ENCODE measurements around the gene CST3.
A peak's percentile ranks its signal among the peaks of the same experiment; 100 is the strongest.
"Not testable (repeated sequence)": the region's sequence is repeated elsewhere in the genome, so short reads cannot be mapped to it uniquely, and the experiment has no call there.

Gene CST3

DNA sequence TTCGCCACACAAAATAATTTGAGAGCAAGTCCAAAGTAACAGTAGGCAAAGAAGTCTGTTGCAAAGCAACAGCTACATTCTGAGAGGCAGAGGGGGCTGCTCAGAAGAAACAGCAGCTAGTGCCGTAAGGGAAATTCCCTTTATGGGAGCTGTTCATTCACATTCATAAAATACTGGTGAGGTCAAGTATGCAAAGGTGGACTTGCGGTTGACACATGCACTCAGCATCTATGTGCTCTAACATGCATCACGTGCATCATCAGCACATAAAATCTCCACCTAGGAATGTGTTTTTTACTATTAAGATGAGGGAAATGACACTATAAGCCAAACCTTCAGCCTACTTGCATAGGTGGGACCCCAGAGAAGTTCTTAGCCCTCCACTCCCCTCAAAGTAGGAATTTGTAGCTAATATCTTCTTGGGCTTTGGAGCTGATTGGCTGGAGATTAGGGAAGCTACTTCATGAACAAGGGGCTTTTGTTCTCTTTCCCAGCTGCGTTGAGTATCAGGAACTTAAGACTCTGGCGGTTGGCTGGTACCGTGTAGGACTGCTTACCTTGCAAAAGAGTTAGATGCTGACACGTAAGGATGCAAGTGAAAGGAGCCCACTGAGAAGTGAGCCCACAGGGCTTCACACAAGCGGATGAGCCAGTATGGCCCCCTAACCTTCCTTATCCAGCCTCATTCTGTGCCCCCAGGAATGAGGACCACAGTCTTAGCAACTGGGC lies 12.4 kb downstream of the CST3 start:
- DNase-seq, result no peak

- no peak for DNase-seq
These were observed 13.4 kb downstream of the CST3 start for GRCh38 chr20:23624324-23624691.

- DNase-seq, result no peak
These were observed 14.0 kb downstream of the CST3 start for GRCh38 chr20:23623666-23624323.

DNA sequence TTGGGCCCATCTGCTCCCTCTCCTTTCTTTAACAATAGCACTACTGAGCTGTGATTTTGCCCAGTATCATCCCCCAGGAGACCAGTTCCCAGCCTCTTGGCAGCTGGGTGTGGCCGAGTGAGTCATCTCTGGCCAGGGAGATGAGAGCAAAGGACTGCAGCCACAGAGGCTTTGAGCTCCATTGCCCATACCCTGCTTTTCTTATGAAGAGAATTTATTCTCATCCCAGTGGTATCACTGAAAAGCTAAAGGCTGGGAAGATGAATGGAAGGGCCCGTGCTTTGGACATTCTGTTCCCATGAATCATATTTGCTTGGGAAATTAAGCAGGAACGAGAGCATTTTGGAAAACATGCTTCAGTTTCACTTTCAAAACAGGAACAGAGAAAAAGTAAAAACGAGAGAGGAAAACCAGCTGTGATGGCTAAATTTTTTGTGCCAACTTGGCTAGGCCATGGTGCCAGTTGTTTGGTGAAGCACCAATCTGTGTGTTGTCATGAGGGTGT lies 14.9 kb downstream of the CST3 start:
- DNase-seq, result no peak

- not testable (repeated sequence) for DNase-seq
These were observed 15.4 kb downstream of the CST3 start for GRCh38 chr20:23622401-23622800.

DNA sequence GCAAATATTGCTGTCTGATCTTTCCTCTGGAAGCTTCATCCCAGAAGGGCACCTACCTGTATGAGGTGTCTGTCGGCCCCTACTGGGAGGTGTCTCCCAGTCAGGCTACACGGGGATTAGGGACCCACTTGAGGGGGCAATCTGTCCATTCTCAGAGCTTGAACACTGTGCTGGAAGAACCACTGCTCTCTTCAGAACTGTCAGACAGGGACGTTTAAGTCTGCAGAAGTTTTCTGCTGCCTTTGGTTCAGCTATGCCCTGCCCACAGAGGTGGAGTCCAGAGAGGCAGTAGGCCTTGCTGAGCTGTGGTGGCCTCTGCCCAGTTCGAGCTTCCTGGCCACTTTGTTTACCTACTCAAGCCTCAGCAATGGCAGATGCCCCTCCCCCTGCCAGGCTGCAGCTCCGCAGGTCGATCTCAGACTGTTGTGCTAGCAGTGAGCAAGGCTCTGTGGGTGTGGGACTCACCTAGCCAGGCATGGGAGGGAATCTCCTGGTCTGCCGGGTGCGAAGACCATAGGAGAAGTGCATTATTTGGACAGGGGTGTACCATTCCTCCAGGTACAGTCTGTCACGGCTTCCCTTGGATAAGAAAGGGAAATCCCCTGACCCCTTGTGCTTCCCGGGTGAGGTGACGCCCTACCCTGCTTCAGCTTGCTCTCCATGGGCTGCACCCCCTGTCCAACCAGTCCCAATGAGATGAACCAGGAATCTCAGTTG lies 16.9 kb downstream of the CST3 start:
- DNase-seq, result not testable (repeated sequence)

DNA sequence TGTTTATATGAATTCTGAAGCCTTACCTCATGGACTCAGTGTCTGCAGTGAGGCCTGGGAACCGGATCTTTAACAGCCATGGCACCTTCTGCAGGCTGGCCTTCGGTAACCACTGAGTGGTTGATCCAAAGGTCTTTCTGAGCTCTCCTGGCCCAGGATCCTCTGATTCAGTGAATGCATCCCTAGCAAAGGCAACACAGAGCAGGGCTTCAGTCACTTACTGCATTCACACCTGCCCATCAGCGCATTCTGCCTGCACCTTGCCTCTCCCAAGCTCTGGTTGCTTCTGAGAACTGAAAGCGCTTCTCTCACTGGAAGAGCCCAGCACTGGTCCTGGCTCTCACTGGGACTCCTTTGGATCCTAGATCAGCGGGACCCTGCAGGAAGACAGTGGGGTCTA lies 23.6 kb downstream of the CST3 start:
- DNase-seq, result no peak

- no peak for DNase-seq
These were observed 24.1 kb downstream of the CST3 start for GRCh38 chr20:23613676-23614075.

DNA sequence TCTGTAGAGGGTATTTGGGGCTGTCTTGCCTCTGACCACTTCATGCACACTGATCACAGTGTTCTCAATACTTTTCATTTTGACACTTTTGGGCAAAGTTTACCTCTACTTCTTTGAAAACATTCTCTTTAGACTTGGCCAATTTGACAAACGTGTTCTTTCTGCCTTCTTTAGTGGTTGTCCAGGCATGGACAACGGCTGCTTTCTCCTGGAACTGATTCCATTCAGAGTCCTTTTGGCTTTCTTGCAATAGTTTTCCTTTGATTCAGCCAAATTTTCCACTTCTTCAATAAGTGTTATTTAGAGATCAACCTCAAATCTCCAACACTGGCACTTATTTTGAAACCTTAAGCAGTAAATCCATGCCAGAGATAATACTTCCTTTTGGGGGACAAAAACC lies 25.4 kb downstream of the CST3 start:
- DNase-seq, result no peak

DNA sequence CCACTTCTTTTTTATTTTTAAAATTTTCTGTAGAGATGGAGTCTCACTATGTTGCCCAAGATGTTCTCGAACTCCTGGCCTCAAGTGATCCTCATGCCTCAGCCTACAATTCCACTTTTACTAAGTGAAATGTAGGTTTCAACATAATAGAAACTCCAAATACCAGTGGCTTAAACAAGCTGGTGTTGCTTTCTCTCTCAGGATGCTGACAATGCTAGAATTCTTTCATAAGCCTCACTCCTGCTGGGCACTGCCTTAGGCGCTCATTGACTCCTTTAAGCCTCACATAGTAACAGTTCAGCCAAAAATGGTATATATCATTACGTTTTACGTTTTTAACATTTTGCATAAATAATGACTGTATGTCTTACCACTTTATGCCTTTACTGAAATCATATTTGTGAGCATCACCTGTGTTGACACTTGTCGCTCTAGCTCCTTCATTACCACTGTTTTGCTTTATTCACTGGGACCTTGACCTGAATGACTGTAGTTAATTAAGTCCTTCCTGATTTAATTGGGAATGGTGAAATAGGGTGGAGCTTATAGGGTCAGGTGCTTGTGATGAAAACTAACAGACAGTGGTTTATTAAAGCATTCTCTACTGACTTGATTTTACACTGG lies 28.2 kb downstream of the CST3 start:
- no peak for DNase-seq

DNA sequence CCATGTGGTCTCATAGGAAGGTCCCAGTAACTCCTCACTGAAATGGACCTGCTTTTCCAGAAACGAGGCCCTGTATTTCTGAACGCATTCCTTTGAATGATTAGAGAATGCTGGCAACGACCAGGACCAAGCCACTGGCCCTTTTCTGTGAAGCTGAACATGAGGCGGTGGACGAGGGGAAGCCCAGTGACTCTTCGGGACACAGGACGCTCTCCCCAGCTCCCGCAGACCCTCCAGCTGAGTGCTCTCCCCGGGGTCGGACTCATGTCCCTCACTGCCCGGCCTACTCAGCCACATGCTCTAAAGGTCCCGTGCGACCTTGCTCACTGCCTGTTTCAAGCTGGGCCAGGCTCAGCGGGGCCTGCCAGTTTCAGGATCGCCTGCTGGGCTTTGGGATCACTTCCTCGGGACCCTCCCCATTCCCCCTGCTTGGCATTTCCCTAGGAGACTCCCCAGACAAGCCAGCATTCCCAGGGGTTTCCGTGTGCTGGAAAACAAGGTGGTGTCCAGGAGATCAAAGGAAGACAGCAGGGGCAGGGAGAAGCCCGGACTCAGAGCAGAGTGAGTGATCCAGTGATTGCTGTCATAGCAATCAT lies 29.4 kb downstream of the CST3 start:
- DNase-seq, result no peak

DNA sequence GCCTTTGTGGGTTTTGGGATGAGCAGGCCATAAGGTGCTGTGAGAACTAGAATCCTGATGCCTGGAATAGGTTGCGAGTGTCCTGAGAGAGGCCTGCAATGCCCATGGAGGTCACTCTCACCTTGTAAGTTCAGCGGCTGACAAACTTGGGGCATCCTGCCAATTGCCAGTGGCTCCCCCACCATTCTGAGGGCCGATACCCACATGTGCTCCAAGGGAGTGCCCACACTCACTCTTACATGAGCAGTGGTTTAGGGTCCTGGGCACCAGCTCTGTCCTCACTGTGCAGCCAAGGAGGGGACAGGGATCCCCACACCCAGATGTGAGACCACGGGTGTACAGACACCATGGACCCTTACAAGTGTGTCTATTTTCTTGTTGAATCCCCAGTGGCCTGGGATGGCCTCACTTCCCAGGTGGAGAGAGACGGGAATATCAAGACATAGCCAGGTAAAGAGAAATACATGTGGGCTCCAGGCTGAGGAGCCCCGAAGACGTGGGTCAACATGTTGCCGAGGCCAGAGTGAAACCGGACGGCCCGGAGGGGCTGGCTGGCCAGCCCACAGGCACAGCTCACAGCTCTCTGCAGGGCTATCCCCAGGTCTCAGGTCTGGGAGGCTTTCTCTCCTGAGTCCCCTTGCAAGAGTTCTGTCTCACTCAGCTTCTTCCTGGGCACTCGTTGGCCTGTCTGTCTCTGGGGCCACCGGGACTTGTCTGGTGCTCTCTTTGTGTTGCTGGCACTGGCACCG lies 30.1 kb downstream of the CST3 start:
- DNase-seq, result no peak

DNA sequence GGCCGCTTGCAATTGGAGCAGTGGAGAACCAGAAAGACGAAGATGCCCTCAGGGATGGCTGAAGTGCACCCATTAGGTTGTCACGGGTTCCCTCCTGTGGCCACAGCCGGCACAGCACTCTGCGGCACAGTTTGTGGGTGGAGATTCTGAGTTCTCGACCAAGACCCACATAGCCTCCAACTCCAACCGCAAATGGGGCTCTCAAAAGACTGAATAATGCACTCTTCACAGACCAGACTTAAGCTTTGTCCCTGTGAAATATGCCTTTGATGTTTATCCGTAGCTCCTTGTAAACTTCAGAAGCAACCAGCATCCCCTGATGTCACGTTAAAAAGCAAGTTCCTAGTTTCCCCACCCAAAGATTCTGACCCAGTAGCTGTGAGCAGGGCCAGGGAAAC lies 31.1 kb downstream of the CST3 start:
- DNase-seq, result peak; percentile 83 to 87

DNA sequence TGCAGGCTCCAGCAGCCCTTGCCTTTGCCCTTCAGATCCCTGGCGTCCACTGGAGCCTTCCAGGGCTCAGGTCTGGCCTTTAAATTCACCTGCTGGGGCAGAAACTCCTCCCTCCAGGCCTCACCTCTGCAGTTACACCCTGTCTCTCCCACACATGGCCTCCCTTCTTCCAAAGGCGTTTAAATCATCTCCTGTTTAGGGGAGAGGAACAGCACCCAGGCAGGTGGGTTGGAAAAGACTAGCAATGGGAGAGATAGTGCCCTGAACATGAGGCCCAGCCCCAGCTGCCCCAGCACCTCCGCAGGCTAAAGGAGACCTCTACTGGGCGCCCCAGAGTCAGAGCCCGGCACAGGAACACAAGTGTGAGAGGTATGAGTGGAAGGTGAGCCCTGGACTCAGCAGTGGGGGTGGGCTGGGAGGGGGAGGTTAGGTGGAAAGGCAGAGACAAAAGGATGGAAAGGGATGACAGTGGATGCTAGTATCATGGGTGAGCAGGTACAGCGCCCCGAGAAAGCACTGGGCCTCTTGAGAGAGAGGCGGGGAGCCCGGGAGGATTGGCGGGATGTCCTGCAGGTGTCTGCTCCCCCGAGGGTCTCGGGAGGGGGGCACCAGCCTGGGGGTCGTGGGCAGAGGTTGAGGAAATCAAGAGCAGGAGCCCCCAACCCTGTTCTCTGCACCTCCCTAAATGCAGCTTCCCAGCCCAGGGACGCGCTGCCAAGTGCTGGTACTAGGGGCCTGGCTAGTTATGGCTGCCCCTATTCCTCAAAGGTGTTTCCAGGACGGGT lies 31.7 kb downstream of the CST3 start, which contains the start of gene CST9:
CST9 (minus strand) TSS at position 51 of the 785 bp plus-strand sequence. CDS start 53 bp downstream, outside the sequence.
- no peak for DNase-seq

DNA sequence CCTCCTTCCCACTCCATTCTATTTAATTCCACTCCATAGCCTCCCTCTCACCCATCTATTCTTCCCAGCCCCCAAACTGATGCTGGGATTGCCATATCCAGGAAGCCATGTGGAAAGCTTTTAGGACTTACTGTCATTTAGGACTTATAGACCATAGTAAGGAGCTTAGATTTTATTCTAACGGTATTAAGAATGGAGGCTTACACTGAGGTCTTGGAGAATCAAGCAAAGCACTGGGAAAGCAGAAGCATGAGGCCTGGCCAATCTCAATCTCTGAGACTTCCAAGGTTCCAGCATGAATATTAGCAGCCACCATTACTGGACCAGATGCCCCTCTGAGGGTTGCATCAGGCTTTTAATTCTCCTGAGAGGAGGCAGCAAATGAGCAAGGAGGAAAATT lies 33.4 kb downstream of the CST3 start:
- DNase-seq, result no peak

GRCh38 chr20:23603321-23603720 lies 34.4 kb downstream of the CST3 start:
- no peak for DNase-seq

DNA sequence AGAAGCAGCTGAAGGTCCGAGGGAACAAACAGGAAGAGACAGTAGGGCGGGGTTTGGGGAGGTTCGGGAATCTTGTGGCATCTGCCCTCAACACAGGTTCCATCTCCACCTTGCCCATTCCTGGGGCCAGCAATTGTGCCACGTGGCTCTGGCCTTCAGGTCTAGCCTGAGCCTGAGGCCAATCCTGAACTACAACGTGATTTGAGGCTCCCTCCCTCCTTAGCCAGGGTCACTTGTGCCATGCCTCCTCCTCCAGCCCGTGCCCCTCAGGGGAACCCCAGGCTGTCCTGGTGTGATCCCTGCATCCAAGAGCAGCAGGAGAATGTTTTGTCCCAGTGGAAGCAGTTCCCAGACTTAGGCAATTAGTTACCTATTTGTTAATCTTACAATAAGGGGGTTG lies 35.1 kb downstream of the CST3 start:
- no peak for DNase-seq

DNA sequence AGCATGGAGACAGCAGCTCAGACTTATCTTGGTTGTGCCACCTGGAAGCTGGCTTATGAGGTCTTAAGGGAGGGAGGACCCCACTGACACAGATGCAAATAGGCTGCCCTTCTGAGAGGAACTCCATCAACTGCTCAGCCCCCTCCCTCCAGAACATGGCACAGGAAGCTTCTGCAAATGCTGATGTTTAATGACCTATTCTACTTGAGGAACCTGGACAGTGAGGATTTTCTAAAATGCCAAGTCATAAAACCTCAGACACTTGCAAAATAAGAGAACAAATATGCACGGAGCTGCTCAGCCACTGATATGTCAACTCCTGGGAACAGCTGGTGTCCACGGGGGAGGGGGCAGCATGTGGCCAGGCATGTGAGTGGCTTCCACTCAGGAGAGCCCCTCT lies 35.5 kb downstream of the CST3 start:
- DNase-seq, result no peak

- no peak for DNase-seq
These were observed 36.0 kb downstream of the CST3 start for GRCh38 chr20:23601715-23602114.

DNA sequence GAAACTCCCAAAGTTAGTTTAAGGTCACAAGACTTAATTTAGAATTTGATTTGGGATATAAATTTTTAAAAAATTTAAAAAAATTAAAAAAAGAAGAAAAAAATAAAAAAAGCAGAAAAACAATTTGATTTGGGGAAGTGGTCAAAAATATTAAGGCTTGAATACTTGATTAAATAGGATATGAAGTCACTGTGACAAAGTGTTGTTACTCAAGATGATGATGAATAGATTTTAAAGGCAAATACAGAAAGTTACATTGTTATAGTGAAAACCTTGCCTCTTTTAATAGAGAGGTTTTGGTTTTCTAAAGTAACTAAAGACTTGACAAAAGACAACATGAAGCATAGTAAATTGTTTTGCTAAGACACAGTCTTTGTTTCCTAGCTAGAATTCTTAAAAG lies 39.3 kb downstream of the CST3 start:
- DNase-seq, result no peak

DNA sequence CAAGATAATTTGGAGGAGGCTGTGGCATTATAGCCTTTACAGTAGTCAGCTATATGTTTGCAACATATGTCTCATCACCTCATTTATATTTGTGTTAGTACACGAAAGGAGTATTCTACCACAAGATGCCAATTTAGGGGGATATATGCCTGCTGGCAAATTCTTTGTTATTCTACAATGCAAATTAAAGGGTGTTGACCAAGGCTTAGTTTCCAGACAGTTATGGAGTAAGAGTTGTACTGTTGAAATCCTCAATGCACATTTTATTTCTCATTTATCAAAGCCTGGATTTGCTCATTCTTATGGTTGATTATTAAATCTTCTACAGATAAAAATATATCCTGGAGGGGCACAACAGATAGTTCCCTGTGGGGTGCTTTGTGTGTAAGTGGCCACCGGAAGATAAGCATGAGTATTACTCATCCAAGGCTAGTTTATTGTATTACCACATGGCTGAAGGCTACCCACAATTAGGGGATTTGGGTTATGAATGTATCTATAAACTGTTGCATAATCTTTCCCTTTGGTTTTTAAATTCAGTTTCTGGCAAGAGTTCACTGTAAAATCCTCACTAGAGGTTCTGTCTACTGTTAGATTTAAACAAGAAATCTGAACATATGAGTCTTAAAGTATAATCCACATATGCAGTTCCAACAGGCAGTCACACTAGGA lies 41.0 kb downstream of the CST3 start:
- no peak for DNase-seq
